C4-2B (cell line): ENCODE measurements around the gene ZC3H10.

ENCODE experiments used
- ZFX ChIP-seq: fragments of 450-650 bp; IDR thresholded peaks from 2 replicates; pipeline ENCODE4 v1.6.1; 2017
- TF ChIP-seq, protein P1 (sequence below): fragments of 450-650 bp; conservative IDR thresholded peaks from 2 replicates; pipeline ENCODE4 v1.5.1; 2017; ENCODE audit warnings: mild to moderate bottlenecking

DNA sequence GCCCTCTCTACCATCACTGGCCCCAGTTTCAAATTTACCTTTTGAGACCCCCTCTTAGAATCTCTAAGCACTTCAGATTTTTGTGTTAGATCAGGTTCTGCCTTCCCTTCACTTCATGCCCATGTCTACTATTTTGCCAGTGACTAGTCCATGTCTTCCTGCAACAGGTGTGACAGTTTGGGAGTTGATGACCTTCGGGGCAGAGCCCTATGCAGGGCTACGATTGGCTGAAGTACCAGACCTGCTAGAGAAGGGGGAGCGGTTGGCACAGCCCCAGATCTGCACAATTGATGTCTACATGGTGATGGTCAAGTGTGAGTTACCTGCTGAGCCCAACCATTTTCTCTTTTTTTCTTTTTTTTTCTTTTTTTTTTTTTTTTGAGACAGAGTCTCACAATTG lies 19.5 kb upstream of the ZC3H10 start:
- TF ChIP-seq, protein P1, sequence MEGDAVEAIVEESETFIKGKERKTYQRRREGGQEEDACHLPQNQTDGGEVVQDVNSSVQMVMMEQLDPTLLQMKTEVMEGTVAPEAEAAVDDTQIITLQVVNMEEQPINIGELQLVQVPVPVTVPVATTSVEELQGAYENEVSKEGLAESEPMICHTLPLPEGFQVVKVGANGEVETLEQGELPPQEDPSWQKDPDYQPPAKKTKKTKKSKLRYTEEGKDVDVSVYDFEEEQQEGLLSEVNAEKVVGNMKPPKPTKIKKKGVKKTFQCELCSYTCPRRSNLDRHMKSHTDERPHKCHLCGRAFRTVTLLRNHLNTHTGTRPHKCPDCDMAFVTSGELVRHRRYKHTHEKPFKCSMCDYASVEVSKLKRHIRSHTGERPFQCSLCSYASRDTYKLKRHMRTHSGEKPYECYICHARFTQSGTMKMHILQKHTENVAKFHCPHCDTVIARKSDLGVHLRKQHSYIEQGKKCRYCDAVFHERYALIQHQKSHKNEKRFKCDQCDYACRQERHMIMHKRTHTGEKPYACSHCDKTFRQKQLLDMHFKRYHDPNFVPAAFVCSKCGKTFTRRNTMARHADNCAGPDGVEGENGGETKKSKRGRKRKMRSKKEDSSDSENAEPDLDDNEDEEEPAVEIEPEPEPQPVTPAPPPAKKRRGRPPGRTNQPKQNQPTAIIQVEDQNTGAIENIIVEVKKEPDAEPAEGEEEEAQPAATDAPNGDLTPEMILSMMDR, result no peak
- no peak for TF ChIP-seq ZFX
